NT2/D1 (cell line): ENCODE measurements around the gene PPP1R12B.
"Not testable (repeated sequence)": the region's sequence is repeated elsewhere in the genome, so short reads cannot be mapped to it uniquely, and the experiment has no call there.

Source experiments
- DNase-seq: peaks from one replicate; pipeline ENCODE4 v3.0.0-alpha.2; 2011; ENCODE audit warnings: low read depth, low spot score
- H3K27me3 ChIP-seq: 2 replicates; pipeline ENCODE4 v1.6.0; 2011; ENCODE audit warnings: mild to moderate bottlenecking; ENCODE audit not compliant: insufficient read length, insufficient read depth
- H3K36me3 ChIP-seq: 2 replicates; pipeline ENCODE4 v1.6.1; 2011; ENCODE audit warnings: mild to moderate bottlenecking, low read length, mixed read lengths; ENCODE audit not compliant: insufficient read depth, insufficient read length
- H3K4me1 ChIP-seq: 2 replicates; pipeline ENCODE4 v1.5.1; 2011; ENCODE audit not compliant: insufficient read depth, insufficient read length
- H3K4me3 ChIP-seq: 2 replicates; pipeline ENCODE4 v1.5.1; 2011; ENCODE audit warnings: low read depth; ENCODE audit not compliant: insufficient read length
- H3K9ac ChIP-seq: 2 replicates; pipeline ENCODE4 v1.6.0; 2011; ENCODE audit warnings: low read depth; ENCODE audit not compliant: insufficient read length
- H3K9me3 ChIP-seq: 2 replicates; pipeline ENCODE4 v1.5.1; 2011; ENCODE audit warnings: mild to moderate bottlenecking, low read length; ENCODE audit not compliant: insufficient read depth
- SUZ12 ChIP-seq: IDR thresholded peaks from 2 replicates; pipeline ENCODE4 v1.6.1; 2011; ENCODE audit not compliant: insufficient read length, insufficient read depth; ENCODE audit errors: extremely low read depth
- YY1 ChIP-seq: IDR thresholded peaks from 2 replicates; pipeline ENCODE4 v1.6.1; 2011; ENCODE audit not compliant: insufficient read length, insufficient read depth
- ZNF274 ChIP-seq: IDR thresholded peaks from 2 replicates; pipeline ENCODE4 v1.6.1; 2011; ENCODE audit warnings: mild to moderate bottlenecking, low read depth, low read length

Gene PPP1R12B

GRCh38 chr1:202576816-202577215, 228.3 kb downstream of the PPP1R12B start:
- Histone ChIP-seq H3K36me3 (peaks cover 14% of the 10 kb centered on the region), H3K9me3 (no peaks in the 10 kb centered on the region), H3K27me3 (no peaks in the 10 kb centered on the region), H3K4me3 (no peak overlapping the region), H3K4me1 (peaks cover 4% of the 10 kb centered on the region), H3K9ac (no peak overlapping the region)
- TF ChIP-seq SUZ12 = no peak
- TF ChIP-seq YY1 = no peak
- TF ChIP-seq ZNF274 = no peak
- no peak for DNase-seq

- Histone ChIP-seq H3K36me3 (peaks cover 13% of the 10 kb centered on the region), H3K9me3 (no peaks in the 10 kb centered on the region), H3K27me3 (no peaks in the 10 kb centered on the region), H3K4me1 (peaks cover 4% of the 10 kb centered on the region), H3K9ac (no peak overlapping the region), H3K4me3 (no peak overlapping the region)
- no peak for TF ChIP-seq SUZ12
- TF ChIP-seq ZNF274 = no peak
- no peak for TF ChIP-seq YY1
- no peak for DNase-seq
Observed at GRCh38 chr1:202577381-202577780, 228.9 kb downstream of the PPP1R12B start.

- Histone ChIP-seq H3K9me3 (no peaks in the 10 kb centered on the region), H3K4me1 (peaks cover 4% of the 10 kb centered on the region), H3K36me3 (peaks cover 7% of the 10 kb centered on the region), H3K4me3 (no peak overlapping the region), H3K9ac (no peak overlapping the region), H3K27me3 (no peaks in the 10 kb centered on the region)
- TF ChIP-seq YY1 (no peak), SUZ12 (no peak), ZNF274 (no peak)
- DNase-seq = no peak
Observed at GRCh38 chr1:202578001-202578504, 229.6 kb downstream of the PPP1R12B start.

GRCh38 chr1:202578565-202578964, 230.1 kb downstream of the PPP1R12B start:
- no peaks in the 10 kb centered on the region for H3K27me3 ChIP-seq
- TF ChIP-seq SUZ12 (no peak), YY1 (no peak), ZNF274 (no peak)
- H3K4me1 ChIP-seq = peaks cover 4% of the 10 kb centered on the region
- H3K36me3 ChIP-seq = peaks cover 7% of the 10 kb centered on the region
- no peak for DNase-seq
- H3K9ac ChIP-seq = no peak overlapping the region
- no peak overlapping the region for H3K4me3 ChIP-seq
- H3K9me3 ChIP-seq = no peaks in the 10 kb centered on the region

- no peak for DNase-seq
- TF ChIP-seq SUZ12 = no peak
- no peak for TF ChIP-seq YY1
- no peak for TF ChIP-seq ZNF274
- peaks cover 7% of the 10 kb centered on the region for H3K36me3 ChIP-seq
- no peak overlapping the region for H3K4me3 ChIP-seq
- no peaks in the 10 kb centered on the region for H3K27me3 ChIP-seq
- H3K9ac ChIP-seq = no peak overlapping the region
- H3K9me3 ChIP-seq = no peaks in the 10 kb centered on the region
- H3K4me1 ChIP-seq = peaks cover 4% of the 10 kb centered on the region
Observed at GRCh38 chr1:202579806-202580205, 231.3 kb downstream of the PPP1R12B start.

- H3K9me3 ChIP-seq = no peaks in the 10 kb centered on the region
- H3K27me3 ChIP-seq = no peaks in the 10 kb centered on the region
- peaks cover 7% of the 10 kb centered on the region for H3K36me3 ChIP-seq
- peaks cover 4% of the 10 kb centered on the region for H3K4me1 ChIP-seq
- TF ChIP-seq ZNF274 (no peak), SUZ12 (no peak), YY1 (no peak)
- no peak overlapping the region for H3K9ac ChIP-seq
- DNase-seq = no peak
- no peak overlapping the region for H3K4me3 ChIP-seq
Observed at GRCh38 chr1:202580619-202581018, 232.1 kb downstream of the PPP1R12B start.

GRCh38 chr1:202582350-202582749, 233.9 kb downstream of the PPP1R12B start:
- not testable (repeated sequence) for H3K9me3 ChIP-seq, H3K27me3 ChIP-seq, DNase-seq, H3K9ac ChIP-seq, H3K4me3 ChIP-seq, H3K4me1 ChIP-seq, H3K36me3 ChIP-seq
